ENCODE results near the gene RTP3.

Gene RTP3

GRCh38 chr3:46497556-46498265 lies at the start of gene RTP3:
Gene RTP3 (plus strand): TSS chr3:46497976. CDS start chr3:46498063, 87 bp downstream.
- DNase-seq (ENCODE audit: low read depth), result no peak

- no peak for DNase-seq (ENCODE audit: low read depth)
These were observed 49.1 kb upstream of the RTP3 start for GRCh38 chr3:46448721-46449120.

GRCh38 chr3:46449755-46450552 lies 47.8 kb upstream of the RTP3 start:
- DNase-seq (ENCODE audit: low read depth), result no peak

GRCh38 chr3:46453526-46454208 lies 44.1 kb upstream of the RTP3 start:
- no peak for DNase-seq (ENCODE audit: low read depth)

GRCh38 chr3:46454209-46454595 lies 43.6 kb upstream of the RTP3 start:
- no peak for DNase-seq (ENCODE audit: low read depth)

- DNase-seq (ENCODE audit: low read depth), result no peak
These were observed 43.2 kb upstream of the RTP3 start for GRCh38 chr3:46454606-46455005.

GRCh38 chr3:46455231-46456115 lies 42.3 kb upstream of the RTP3 start:
- DNase-seq (ENCODE audit: low read depth), result no peak

- no peak for DNase-seq (ENCODE audit: low read depth)
These were observed 41.7 kb upstream of the RTP3 start for GRCh38 chr3:46456118-46456517.

GRCh38 chr3:46460051-46460450 lies 37.7 kb upstream of the RTP3 start:
- no peak for DNase-seq (ENCODE audit: low read depth)

- no peak for DNase-seq (ENCODE audit: low read depth)
These were observed 35.7 kb upstream of the RTP3 start for GRCh38 chr3:46462111-46462510.

GRCh38 chr3:46462511-46462910 lies 35.3 kb upstream of the RTP3 start:
- no peak for DNase-seq (ENCODE audit: low read depth)

- DNase-seq (ENCODE audit: low read depth), result no peak
These were observed 34.5 kb upstream of the RTP3 start for GRCh38 chr3:46463120-46463867.

GRCh38 chr3:46463868-46464241 lies 33.9 kb upstream of the RTP3 start:
- DNase-seq (ENCODE audit: low read depth), result no peak

- DNase-seq (ENCODE audit: low read depth), result no peak
These were observed 33.2 kb upstream of the RTP3 start, which contains the start of gene LTF for GRCh38 chr3:46464326-46465195. Gene LTF (minus strand): TSS chr3:46464905. CDS start chr3:46464867, 38 bp downstream.

GRCh38 chr3:46465196-46465520 lies 32.6 kb upstream of the RTP3 start:
- DNase-seq (ENCODE audit: low read depth), result no peak

GRCh38 chr3:46466273-46466672 lies 31.5 kb upstream of the RTP3 start:
- DNase-seq (ENCODE audit: low read depth), result no peak

- no peak for DNase-seq (ENCODE audit: low read depth)
These were observed 30.8 kb upstream of the RTP3 start for GRCh38 chr3:46466871-46467403.

GRCh38 chr3:46467562-46467961 lies 30.2 kb upstream of the RTP3 start:
- no peak for DNase-seq (ENCODE audit: low read depth)

- DNase-seq (ENCODE audit: low read depth), result no peak
These were observed 28.8 kb upstream of the RTP3 start for GRCh38 chr3:46468753-46469600.

Data from stromal cell of bone marrow (primary cell).